ENCODE results near the gene USP31. TPM values are rescaled to one million over a fixed set of nuclear protein-coding genes. Genes with fewer than 3 reads are reported as not detected.

The USP31 gene
- total and polyA plus RNA-seq, 2 of the 13 experiments (the other 11 are each of a cell fraction or from before 2014, with no cell fraction given) = 22.5 to 23.3 TPM

GRCh38 chr16:23148513-23149266 is 562 bp downstream of the USP31 start (continued):
- TF ChIP-seq RBAK (CRISPR knock-in tag; IDR thresholded peaks at IDR 0.05) (no peak), RARA (CRISPR knock-in tag; IDR thresholded peaks at IDR 0.05) (peak; percentile 86), ZC3H4 (CRISPR knock-in tag; IDR thresholded peaks at IDR 0.05; ENCODE audit: borderline replicate concordance) (no peak; the same call in 1 of the 2 replicates), SMAD9 (CRISPR knock-in tag; IDR thresholded peaks at IDR 0.05) (no peak), ZNF333 (CRISPR knock-in tag; IDR thresholded peaks at IDR 0.05; ENCODE audit: borderline replicate concordance) (peak; percentile 82; the same call in 1 of the 2 replicates), JUND (CRISPR knock-in tag; IDR thresholded peaks at IDR 0.05) (peak; percentile 42; the same call in 1 of the 2 replicates), IKZF1 (IDR thresholded peaks at IDR 0.05) (no peak), ZFP90 (CRISPR knock-in tag; IDR thresholded peaks at IDR 0.05; ENCODE audit: borderline replicate concordance) (peak; percentile 68; the same call in 1 of the 2 replicates), MTF1 (CRISPR knock-in tag; IDR thresholded peaks at IDR 0.05) (no peak), SMYD3 (CRISPR knock-in tag; IDR thresholded peaks at IDR 0.05) (peak; percentile 53; the same call in 1 of the 2 replicates), FOXO1 (CRISPR knock-in tag; IDR thresholded peaks at IDR 0.05) (peak; percentile 59; the same call in 1 of the 2 replicates), ZNF232 (CRISPR knock-in tag; IDR thresholded peaks at IDR 0.05; ENCODE audit: borderline replicate concordance) (peak; percentile 81; the same call in 1 of the 2 replicates), SRF (IDR thresholded peaks at IDR 0.05; ENCODE audit: low read depth, low read length) (no peak), HOXA7 (CRISPR knock-in tag; IDR thresholded peaks at IDR 0.05) (no peak), MXI1 (IDR thresholded peaks at IDR 0.05; ENCODE audit: borderline replicate concordance, low read depth, low read length) (peak; percentile 96), ZNF788 (CRISPR knock-in tag; IDR thresholded peaks at IDR 0.05; ENCODE audit: borderline replicate concordance) (peak; percentile 66), AGO1 (IDR thresholded peaks at IDR 0.05; ENCODE audit: low read depth, low read length, poor library complexity, severe bottlenecking) (no peak), ADNP (CRISPR knock-in tag; IDR thresholded peaks at IDR 0.05) (peak; percentile 19; the same call in 1 of the 2 replicates)
- TF ChIP-seq, protein P1, sequence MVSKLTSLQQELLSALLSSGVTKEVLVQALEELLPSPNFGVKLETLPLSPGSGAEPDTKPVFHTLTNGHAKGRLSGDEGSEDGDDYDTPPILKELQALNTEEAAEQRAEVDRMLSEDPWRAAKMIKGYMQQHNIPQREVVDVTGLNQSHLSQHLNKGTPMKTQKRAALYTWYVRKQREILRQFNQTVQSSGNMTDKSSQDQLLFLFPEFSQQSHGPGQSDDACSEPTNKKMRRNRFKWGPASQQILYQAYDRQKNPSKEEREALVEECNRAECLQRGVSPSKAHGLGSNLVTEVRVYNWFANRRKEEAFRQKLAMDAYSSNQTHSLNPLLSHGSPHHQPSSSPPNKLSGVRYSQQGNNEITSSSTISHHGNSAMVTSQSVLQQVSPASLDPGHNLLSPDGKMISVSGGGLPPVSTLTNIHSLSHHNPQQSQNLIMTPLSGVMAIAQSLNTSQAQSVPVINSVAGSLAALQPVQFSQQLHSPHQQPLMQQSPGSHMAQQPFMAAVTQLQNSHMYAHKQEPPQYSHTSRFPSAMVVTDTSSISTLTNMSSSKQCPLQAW (CRISPR knock-in tag; IDR thresholded peaks at IDR 0.05) = 0 out of 2 replicates have a peak, but pooled peaks have one; percentile 68
- TF ChIP-seq, protein P2, sequence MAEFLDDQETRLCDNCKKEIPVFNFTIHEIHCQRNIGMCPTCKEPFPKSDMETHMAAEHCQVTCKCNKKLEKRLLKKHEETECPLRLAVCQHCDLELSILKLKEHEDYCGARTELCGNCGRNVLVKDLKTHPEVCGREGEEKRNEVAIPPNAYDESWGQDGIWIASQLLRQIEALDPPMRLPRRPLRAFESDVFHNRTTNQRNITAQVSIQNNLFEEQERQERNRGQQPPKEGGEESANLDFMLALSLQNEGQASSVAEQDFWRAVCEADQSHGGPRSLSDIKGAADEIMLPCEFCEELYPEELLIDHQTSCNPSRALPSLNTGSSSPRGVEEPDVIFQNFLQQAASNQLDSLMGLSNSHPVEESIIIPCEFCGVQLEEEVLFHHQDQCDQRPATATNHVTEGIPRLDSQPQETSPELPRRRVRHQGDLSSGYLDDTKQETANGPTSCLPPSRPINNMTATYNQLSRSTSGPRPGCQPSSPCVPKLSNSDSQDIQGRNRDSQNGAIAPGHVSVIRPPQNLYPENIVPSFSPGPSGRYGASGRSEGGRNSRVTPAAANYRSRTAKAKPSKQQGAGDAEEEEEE (CRISPR knock-in tag; IDR thresholded peaks at IDR 0.05; ENCODE audit: borderline replicate concordance) = no peak
- TF ChIP-seq, protein P3, sequence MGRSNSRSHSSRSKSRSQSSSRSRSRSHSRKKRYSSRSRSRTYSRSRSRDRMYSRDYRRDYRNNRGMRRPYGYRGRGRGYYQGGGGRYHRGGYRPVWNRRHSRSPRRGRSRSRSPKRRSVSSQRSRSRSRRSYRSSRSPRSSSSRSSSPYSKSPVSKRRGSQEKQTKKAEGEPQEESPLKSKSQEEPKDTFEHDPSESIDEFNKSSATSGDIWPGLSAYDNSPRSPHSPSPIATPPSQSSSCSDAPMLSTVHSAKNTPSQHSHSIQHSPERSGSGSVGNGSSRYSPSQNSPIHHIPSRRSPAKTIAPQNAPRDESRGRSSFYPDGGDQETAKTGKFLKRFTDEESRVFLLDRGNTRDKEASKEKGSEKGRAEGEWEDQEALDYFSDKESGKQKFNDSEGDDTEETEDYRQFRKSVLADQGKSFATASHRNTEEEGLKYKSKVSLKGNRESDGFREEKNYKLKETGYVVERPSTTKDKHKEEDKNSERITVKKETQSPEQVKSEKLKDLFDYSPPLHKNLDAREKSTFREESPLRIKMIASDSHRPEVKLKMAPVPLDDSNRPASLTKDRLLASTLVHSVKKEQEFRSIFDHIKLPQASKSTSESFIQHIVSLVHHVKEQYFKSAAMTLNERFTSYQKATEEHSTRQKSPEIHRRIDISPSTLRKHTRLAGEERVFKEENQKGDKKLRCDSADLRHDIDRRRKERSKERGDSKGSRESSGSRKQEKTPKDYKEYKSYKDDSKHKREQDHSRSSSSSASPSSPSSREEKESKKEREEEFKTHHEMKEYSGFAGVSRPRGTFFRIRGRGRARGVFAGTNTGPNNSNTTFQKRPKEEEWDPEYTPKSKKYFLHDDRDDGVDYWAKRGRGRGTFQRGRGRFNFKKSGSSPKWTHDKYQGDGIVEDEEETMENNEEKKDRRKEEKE (IDR thresholded peaks at IDR 0.05) = no peak
- TF ChIP-seq, protein P4, sequence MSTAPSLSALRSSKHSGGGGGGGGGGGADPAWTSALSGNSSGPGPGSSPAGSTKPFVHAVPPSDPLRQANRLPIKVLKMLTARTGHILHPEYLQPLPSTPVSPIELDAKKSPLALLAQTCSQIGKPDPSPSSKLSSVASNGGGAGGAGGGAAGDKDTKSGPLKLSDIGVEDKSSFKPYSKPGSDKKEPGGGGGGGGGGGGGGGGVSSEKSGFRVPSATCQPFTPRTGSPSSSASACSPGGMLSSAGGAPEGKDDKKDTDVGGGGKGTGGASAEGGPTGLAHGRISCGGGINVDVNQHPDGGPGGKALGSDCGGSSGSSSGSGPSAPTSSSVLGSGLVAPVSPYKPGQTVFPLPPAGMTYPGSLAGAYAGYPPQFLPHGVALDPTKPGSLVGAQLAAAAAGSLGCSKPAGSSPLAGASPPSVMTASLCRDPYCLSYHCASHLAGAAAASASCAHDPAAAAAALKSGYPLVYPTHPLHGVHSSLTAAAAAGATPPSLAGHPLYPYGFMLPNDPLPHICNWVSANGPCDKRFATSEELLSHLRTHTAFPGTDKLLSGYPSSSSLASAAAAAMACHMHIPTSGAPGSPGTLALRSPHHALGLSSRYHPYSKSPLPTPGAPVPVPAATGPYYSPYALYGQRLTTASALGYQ (CRISPR knock-in tag; IDR thresholded peaks at IDR 0.05) = peak; percentile 67; the same call in 1 of the 2 replicates

All from HepG2 (cell line).